ENCODE data around the gene RANGRF.

Gene RANGRF

GRCh38 chr17:8266648-8267479 is 21.6 kb upstream of the RANGRF start:
- Histone ChIP-seq H3K9me3 (ENCODE audit: control insufficient read depth, low read length) (no peaks in the 10 kb centered on the region), H3K79me2 (no peaks in the 10 kb centered on the region), H3K36me3 (ENCODE audit: control insufficient read depth, insufficient read depth, low read length) (no peaks in the 10 kb centered on the region), H3K4me3 (ENCODE audit: low read depth, low read length) (no peak overlapping the region), H3K9ac (no peak overlapping the region), H3K27me3 (ENCODE audit: control insufficient read depth, insufficient read depth, low read length) (no peaks in the 10 kb centered on the region), H3K4me1 (no peaks in the 10 kb centered on the region), H2AFZ (no peak overlapping the region), H3K4me2 (ENCODE audit: low read length) (no peak overlapping the region), H3K27ac (no peak overlapping the region)
- TF ChIP-seq CTCF (IDR thresholded peaks at IDR 0.05): no peak

GRCh38 chr17:8267480-8268147 is 20.9 kb upstream of the RANGRF start:
- TF ChIP-seq CTCF (IDR thresholded peaks at IDR 0.05): no peak
- no peaks in the 10 kb centered on the region for H3K36me3 ChIP-seq (ENCODE audit: control insufficient read depth, insufficient read depth, low read length)
- no peak overlapping the region for H3K9ac ChIP-seq
- H3K4me3 ChIP-seq (ENCODE audit: low read depth, low read length): no peak overlapping the region
- H3K9me3 ChIP-seq (ENCODE audit: control insufficient read depth, low read length): no peaks in the 10 kb centered on the region
- H3K79me2 ChIP-seq: no peaks in the 10 kb centered on the region
- H3K4me1 ChIP-seq: no peaks in the 10 kb centered on the region
- no peak overlapping the region for H2AFZ ChIP-seq
- H3K27me3 ChIP-seq (ENCODE audit: control insufficient read depth, insufficient read depth, low read length): no peaks in the 10 kb centered on the region
- no peak overlapping the region for H3K27ac ChIP-seq
- H3K4me2 ChIP-seq (ENCODE audit: low read length): no peak overlapping the region

GRCh38 chr17:8268550-8269298 is 19.7 kb upstream of the RANGRF start:
- H3K9ac ChIP-seq: no peak overlapping the region
- H3K4me3 ChIP-seq (ENCODE audit: low read depth, low read length): no peak overlapping the region
- H3K27me3 ChIP-seq (ENCODE audit: control insufficient read depth, insufficient read depth, low read length): no peaks in the 10 kb centered on the region
- no peaks in the 10 kb centered on the region for H3K9me3 ChIP-seq (ENCODE audit: control insufficient read depth, low read length)
- no peaks in the 10 kb centered on the region for H3K4me1 ChIP-seq
- H3K4me2 ChIP-seq (ENCODE audit: low read length): no peak overlapping the region
- TF ChIP-seq CTCF (IDR thresholded peaks at IDR 0.05): no peak
- no peak overlapping the region for H2AFZ ChIP-seq
- no peaks in the 10 kb centered on the region for H3K79me2 ChIP-seq
- H3K27ac ChIP-seq: no peak overlapping the region
- no peaks in the 10 kb centered on the region for H3K36me3 ChIP-seq (ENCODE audit: control insufficient read depth, insufficient read depth, low read length)

GRCh38 chr17:8272421-8272820 is 16.0 kb upstream of the RANGRF start:
- Histone ChIP-seq H3K79me2 (no peaks in the 10 kb centered on the region), H3K4me3 (ENCODE audit: low read depth, low read length) (no peak overlapping the region), H3K27me3 (ENCODE audit: control insufficient read depth, insufficient read depth, low read length) (no peaks in the 10 kb centered on the region), H3K27ac (no peak overlapping the region), H3K9ac (no peak overlapping the region), H2AFZ (no peak overlapping the region), H3K4me1 (no peaks in the 10 kb centered on the region), H3K36me3 (ENCODE audit: control insufficient read depth, insufficient read depth, low read length) (no peaks in the 10 kb centered on the region), H3K4me2 (ENCODE audit: low read length) (no peak overlapping the region), H3K9me3 (ENCODE audit: control insufficient read depth, low read length) (no peaks in the 10 kb centered on the region)
- TF ChIP-seq CTCF (IDR thresholded peaks at IDR 0.05): no peak
